DOHH2 (cell line): ENCODE data around the gene PSRC1.

Source experiments
- H3F3A ChIP-seq: fragments of 200-600 bp; sonication (generic), shearing (Covaris generic); 2 replicates; pipeline ENCODE4 v1.6.0; 2016; ENCODE audit warnings: antibody characterized with exemption, mild to moderate bottlenecking; ENCODE audit not compliant: control insufficient read depth, insufficient read depth
- H3K27ac ChIP-seq: fragments of 200-600 bp; sonication (generic); 2 replicates; pipeline ENCODE4 v1.5.1; 2014; ENCODE audit warnings: low read depth, mild to moderate bottlenecking, low read length, moderate library complexity
- H3K27me3 ChIP-seq: fragments of 200-600 bp; sonication (generic); 2 replicates; pipeline ENCODE4 v1.6.1; 2014; ENCODE audit warnings: mild to moderate bottlenecking, low read length, mixed read lengths; ENCODE audit not compliant: control insufficient read depth
- H3K36me3 ChIP-seq: fragments of 200-600 bp; sonication (generic); 2 replicates; pipeline ENCODE4 v1.6.1; 2014; ENCODE audit warnings: mild to moderate bottlenecking, low read length, moderate library complexity, mixed read lengths; ENCODE audit not compliant: control insufficient read depth
- H3K4me1 ChIP-seq: fragments of 200-600 bp; sonication (generic); 2 replicates; pipeline ENCODE4 v1.6.1; 2014; ENCODE audit warnings: mild to moderate bottlenecking, low read length, mixed read lengths; ENCODE audit not compliant: control insufficient read depth
- H3K4me2 ChIP-seq: fragments of 200-600 bp; sonication (generic); 2 replicates; pipeline ENCODE4 v1.6.0; 2014; ENCODE audit warnings: mild to moderate bottlenecking, low read length, moderate library complexity
- H3K4me3 ChIP-seq: fragments of 200-600 bp; sonication (generic); 2 replicates; pipeline ENCODE4 v1.5.1; 2014; ENCODE audit warnings: mild to moderate bottlenecking, low read length, mixed read lengths
- H3K79me2 ChIP-seq: fragments of 200-600 bp; sonication (generic); 2 replicates; pipeline ENCODE4 v1.6.1; 2014; ENCODE audit warnings: mild to moderate bottlenecking, low read length, mixed read lengths; ENCODE audit not compliant: control insufficient read depth
- H3K9me2 ChIP-seq: fragments of 200-600 bp; sonication (generic); replicated peaks from 2 replicates; pipeline ENCODE4 v1.6.1; 2014; ENCODE audit warnings: mild to moderate bottlenecking, low read length, mixed read lengths; ENCODE audit not compliant: control insufficient read depth
- H3K9me3 ChIP-seq: fragments of 200-600 bp; sonication (generic); 2 replicates; pipeline ENCODE4 v1.6.1; 2014; ENCODE audit warnings: antibody characterized with exemption, low read length, mixed read lengths; ENCODE audit not compliant: control insufficient read depth, insufficient read depth
- H4K20me1 ChIP-seq: fragments of 200-600 bp; sonication (generic); 2 replicates; pipeline ENCODE4 v1.6.0; 2014; ENCODE audit warnings: low read depth, mild to moderate bottlenecking, antibody characterized with exemption, low read length, moderate library complexity; ENCODE audit not compliant: control insufficient read depth, insufficient read depth
- EZH2phosphoT487 ChIP-seq: fragments of 200-600 bp; sonication (generic); IDR thresholded peaks from 2 replicates; pipeline ENCODE4 v1.6.1; 2017; ENCODE audit warnings: borderline replicate concordance, mild to moderate bottlenecking, antibody characterized with exemption, low read length, moderate library complexity, mixed read lengths
- TF ChIP-seq, protein P1 (sequence below): fragments of 200-600 bp; sonication (generic); IDR thresholded peaks from one replicate; pipeline ENCODE4 v1.5.1; 2014; ENCODE audit warnings: antibody characterized with exemption, mild to moderate bottlenecking, low read depth, low read length; ENCODE audit not compliant: poor library complexity, severe bottlenecking

PSRC1 gene

DNA sequence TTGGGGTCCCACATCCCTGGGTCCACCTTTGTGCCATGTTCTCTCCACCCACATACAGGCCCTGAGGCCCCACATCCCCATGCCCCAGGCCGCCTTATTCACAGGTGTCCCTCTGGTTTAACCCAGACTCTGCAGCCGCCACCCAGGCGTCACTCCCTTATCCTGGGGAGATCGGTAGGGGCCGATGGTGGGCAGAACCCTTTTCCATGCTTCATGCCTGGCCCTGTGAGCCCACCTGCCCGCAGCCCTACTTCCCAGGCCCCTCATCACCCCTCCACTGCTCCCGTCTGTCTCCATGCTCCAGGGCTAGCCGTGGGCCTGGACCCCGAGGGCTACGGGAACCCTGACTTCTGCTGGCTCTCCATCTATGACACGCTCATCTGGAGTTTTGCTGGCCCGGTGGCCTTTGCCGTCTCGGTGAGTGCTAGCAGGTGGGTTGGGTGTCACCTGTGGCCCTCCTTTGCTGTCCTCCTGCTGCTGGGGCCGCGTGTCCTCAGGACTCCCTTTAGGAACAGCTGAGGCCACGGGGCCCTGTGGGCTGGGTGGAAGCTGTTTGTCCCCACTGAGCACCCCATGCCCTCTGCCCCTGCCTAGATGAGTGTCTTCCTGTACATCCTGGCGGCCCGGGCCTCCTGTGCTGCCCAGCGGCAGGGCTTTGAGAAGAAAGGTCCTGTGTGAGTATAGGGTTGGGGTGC, 12.2 kb downstream of the PSRC1 start:
- peaks cover 5% of the 10 kb centered on the region; the same call in 1 of the 2 replicates for H3K4me1 ChIP-seq
- H3K79me2 ChIP-seq = no peaks in the 10 kb centered on the region
- H3K36me3 ChIP-seq = no peaks in the 10 kb centered on the region
- no peaks in the 10 kb centered on the region for H3F3A ChIP-seq
- no peaks in the 10 kb centered on the region for H4K20me1 ChIP-seq
- no peaks in the 10 kb centered on the region for H3K9me2 ChIP-seq
- H3K9me3 ChIP-seq = no peaks in the 10 kb centered on the region
- H3K27ac ChIP-seq = no peak overlapping the region
- no peaks in the 10 kb centered on the region for H3K27me3 ChIP-seq
- TF ChIP-seq, protein P1, sequence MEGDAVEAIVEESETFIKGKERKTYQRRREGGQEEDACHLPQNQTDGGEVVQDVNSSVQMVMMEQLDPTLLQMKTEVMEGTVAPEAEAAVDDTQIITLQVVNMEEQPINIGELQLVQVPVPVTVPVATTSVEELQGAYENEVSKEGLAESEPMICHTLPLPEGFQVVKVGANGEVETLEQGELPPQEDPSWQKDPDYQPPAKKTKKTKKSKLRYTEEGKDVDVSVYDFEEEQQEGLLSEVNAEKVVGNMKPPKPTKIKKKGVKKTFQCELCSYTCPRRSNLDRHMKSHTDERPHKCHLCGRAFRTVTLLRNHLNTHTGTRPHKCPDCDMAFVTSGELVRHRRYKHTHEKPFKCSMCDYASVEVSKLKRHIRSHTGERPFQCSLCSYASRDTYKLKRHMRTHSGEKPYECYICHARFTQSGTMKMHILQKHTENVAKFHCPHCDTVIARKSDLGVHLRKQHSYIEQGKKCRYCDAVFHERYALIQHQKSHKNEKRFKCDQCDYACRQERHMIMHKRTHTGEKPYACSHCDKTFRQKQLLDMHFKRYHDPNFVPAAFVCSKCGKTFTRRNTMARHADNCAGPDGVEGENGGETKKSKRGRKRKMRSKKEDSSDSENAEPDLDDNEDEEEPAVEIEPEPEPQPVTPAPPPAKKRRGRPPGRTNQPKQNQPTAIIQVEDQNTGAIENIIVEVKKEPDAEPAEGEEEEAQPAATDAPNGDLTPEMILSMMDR = no peak
- no peak for TF ChIP-seq EZH2phosphoT487
- H3K4me3 ChIP-seq = no peak overlapping the region
- no peak overlapping the region for H3K4me2 ChIP-seq

DNA sequence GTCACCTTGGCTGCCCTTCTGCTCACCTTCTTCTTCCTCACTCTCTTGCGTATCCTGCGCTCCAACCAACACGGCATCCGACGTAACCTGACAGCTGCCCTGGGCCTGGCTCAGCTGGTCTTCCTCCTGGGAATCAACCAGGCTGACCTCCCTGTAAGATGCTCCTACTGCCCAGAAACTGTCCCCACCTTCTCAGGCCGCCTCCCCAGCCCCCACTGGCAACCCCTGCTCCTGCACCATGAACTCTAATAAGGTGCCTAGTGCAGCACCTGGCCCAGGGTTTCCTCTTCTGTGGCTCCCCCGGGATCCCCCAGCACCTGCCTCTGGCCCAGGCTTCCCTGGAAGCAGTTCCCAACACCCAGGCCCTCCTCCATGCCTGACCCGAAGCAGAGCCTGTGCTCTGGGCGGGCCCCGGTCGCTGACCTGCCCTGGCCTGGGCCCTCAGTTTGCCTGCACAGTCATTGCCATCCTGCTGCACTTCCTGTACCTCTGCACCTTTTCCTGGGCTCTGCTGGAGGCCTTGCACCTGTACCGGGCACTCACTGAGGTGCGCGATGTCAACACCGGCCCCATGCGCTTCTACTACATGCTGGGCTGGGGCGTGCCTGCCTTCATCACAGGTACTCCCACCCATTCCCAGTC, 12.8 kb downstream of the PSRC1 start:
- Histone ChIP-seq H3F3A (no peaks in the 10 kb centered on the region), H3K4me3 (no peak overlapping the region), H3K79me2 (no peaks in the 10 kb centered on the region), H3K9me2 (no peaks in the 10 kb centered on the region), H3K27ac (no peak overlapping the region), H3K36me3 (no peaks in the 10 kb centered on the region), H3K27me3 (no peaks in the 10 kb centered on the region), H3K9me3 (no peaks in the 10 kb centered on the region), H3K4me2 (no peak overlapping the region), H4K20me1 (no peaks in the 10 kb centered on the region), H3K4me1 (peaks cover 5% of the 10 kb centered on the region; the same call in 1 of the 2 replicates)
- TF ChIP-seq, protein P1 = no peak
- no peak for TF ChIP-seq EZH2phosphoT487

DNA sequence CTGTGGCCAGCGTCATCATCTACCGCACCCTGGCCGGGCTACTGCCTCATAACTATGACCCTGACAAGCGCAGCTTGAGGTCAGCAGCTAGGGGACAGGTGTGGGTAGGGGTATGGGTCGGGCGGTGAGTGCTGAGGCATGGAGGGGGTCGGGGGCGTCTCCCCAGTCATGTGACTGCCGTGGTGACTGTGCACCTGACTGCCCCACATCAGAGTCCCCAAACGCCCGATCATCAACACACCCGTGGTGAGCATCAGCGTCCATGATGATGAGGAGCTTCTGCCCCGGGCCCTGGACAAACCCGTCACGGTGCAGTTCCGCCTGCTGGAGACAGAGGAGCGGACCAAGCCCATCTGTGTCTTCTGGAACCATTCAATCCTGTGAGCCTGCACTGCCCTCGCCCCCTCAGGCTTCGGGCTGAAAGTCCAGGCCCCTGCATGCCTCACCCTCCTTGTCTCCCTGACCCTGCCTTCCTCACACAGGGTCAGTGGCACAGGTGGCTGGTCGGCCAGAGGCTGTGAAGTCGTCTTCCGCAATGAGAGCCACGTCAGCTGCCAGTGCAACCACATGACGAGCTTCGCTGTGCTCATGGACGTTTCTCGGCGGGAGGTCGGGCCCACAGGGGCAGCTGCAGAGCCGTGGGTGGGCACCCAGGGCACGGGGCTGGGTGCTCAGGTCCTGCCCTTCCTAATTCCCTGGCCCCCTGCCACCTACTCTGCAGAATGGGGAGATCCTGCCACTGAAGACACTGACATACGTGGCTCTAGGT, 13.5 kb downstream of the PSRC1 start:
- no peak overlapping the region for H3K4me3 ChIP-seq
- H3F3A ChIP-seq = no peaks in the 10 kb centered on the region
- no peaks in the 10 kb centered on the region for H4K20me1 ChIP-seq
- no peaks in the 10 kb centered on the region for H3K9me2 ChIP-seq
- H3K4me2 ChIP-seq = no peak overlapping the region
- TF ChIP-seq EZH2phosphoT487 = no peak
- TF ChIP-seq, protein P1 = no peak
- no peaks in the 10 kb centered on the region for H3K27me3 ChIP-seq
- H3K27ac ChIP-seq = no peak overlapping the region
- H3K79me2 ChIP-seq = no peaks in the 10 kb centered on the region
- no peaks in the 10 kb centered on the region for H3K9me3 ChIP-seq
- H3K36me3 ChIP-seq = no peaks in the 10 kb centered on the region
- H3K4me1 ChIP-seq = no peaks in the 10 kb centered on the region; the same call in 1 of the 2 replicates
